MCF 10A (cell line): Measurements from ENCODE around the gene MRC1. TPM values are rescaled to one million over a fixed set of nuclear protein-coding genes. Genes with fewer than 3 reads are reported as not detected.

Source experiments
- BruUV-seq: library from RNA; stranded (reverse); fragments of 400-500 nt; replicated peaks from 2 replicates; lab custom pipeline; 2021; lab: Mats Ljungman, UMichigan
- CTCF ChIA-PET: fragments of 300-600 bp; sonication (Branson Sonifier 250); formaldehyde crosslinking; extraction: SDS; loops from one replicate; lab custom pipeline; 2021; ENCODE audit warnings: antibody characterized with exemption, inconsistent platforms; lab: Yijun Ruan, JAX
- POLR2A ChIA-PET: fragments of 300-600, 350-650 bp; sonication (Branson Sonifier 250); formaldehyde crosslinking; extraction: SDS; loops from one replicate; lab custom pipeline; 2020; ENCODE audit warnings: antibody characterized with exemption, inconsistent platforms; lab: Yijun Ruan, JAX
- DNase-seq: peaks from one replicate; pipeline ENCODE4 v3.0.0-alpha.2; 2018; ENCODE audit not compliant: unreplicated experiment
- H3K27ac Mint-ChIP-seq: one replicate; pipeline ENCODE4 v1.8.0; 2022; ENCODE audit warnings: mild to moderate bottlenecking, low read depth, mixed read lengths; ENCODE audit not compliant: unreplicated experiment
- H3K27me3 Mint-ChIP-seq: one replicate; pipeline ENCODE4 v1.8.0; 2022; ENCODE audit warnings: mixed read lengths; ENCODE audit not compliant: insufficient read depth, unreplicated experiment
- H3K36me3 Mint-ChIP-seq: one replicate; pipeline ENCODE4 v1.8.0; 2022; ENCODE audit warnings: mild to moderate bottlenecking, moderate library complexity, mixed read lengths; ENCODE audit not compliant: insufficient read depth, unreplicated experiment
- H3K4me1 Mint-ChIP-seq: one replicate; pipeline ENCODE4 v1.8.0; 2022; ENCODE audit warnings: mixed read lengths; ENCODE audit not compliant: insufficient read depth, unreplicated experiment
- H3K4me3 Mint-ChIP-seq: one replicate; pipeline ENCODE4 v1.8.0; 2022; ENCODE audit warnings: mild to moderate bottlenecking, moderate library complexity, mixed read lengths; ENCODE audit not compliant: unreplicated experiment
- H3K9me3 Mint-ChIP-seq: one replicate; pipeline ENCODE4 v1.8.0; 2022; ENCODE audit warnings: mixed read lengths; ENCODE audit not compliant: unreplicated experiment
- CTCF ChIP-seq: fragments of 200-600 bp; IDR thresholded peaks from one replicate; pipeline ENCODE4 v1.8.0; 2022; ENCODE audit warnings: antibody characterized with exemption, mild to moderate bottlenecking; ENCODE audit not compliant: unreplicated experiment
- intact Hi-C: fragments of 100-400 bp; cut with micrococcal nuclease; formaldehyde crosslinking; loops from 2 replicates; pipeline ENCODE4 v1.14.1; 2022
- total RNA-seq: library from RNA; stranded (reverse); gene quantifications from 2 replicates; pipeline ENCODE4 v1.2.3, GENCODE V29; 2022

The MRC1 gene
- total RNA-seq, 1 experiment from 2014 or later: not detected

DNA sequence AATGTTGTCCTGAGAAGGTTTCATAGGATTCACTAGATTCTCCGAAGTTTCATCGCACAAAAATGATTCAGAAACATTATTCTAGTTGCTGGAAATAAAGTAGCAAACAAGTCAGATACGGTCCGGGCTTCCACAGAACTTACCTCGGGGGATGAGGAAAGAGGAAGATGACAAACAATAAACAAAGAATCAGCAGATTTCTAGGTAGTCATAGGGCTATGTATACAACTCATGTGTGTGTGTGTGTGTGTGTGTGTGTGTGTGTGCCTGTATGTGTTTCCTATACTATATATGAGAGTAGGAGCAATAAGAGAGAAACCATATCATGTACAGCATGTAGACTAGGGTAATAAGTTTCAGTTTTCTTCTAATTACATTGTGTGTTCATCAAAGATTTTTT, 40.7 kb upstream of the MRC1 start:
- Mint-ChIP-seq H3K4me1 (no peaks in the 10 kb centered on the region), H3K27ac (no peak overlapping the region), H3K36me3 (no peaks in the 10 kb centered on the region), H3K4me3 (no peak overlapping the region), H3K9me3 (no peaks in the 10 kb centered on the region), H3K27me3 (no peaks in the 10 kb centered on the region)
- no TSS peak for BruUV-seq
- intact Hi-C loops: no loop called here
- no peak for TF ChIP-seq CTCF
- DNase-seq: no peak
- ChIA-PET POLR2A (no interaction called here), CTCF (no interaction called here)

DNA sequence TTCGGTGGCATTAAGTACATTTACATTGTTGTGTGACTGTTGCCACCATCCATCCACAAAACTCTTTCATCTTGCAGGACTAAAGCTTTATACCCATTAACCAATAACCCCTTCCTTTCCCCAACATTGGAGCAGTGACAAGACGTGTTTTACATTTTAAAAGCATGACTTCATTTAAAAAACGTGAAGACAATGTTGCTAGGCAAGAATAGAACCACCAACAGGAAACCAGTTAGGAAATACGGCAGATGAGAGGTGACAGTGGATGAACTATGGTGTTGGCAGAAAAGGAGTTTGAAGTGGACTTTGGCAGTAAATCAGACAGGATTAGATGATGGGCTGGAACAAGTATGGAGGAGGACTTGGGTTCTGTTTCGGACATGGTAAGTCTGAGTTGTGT, 40.2 kb upstream of the MRC1 start:
- POLR2A ChIA-PET: no interaction called here
- no peak for DNase-seq
- Mint-ChIP-seq H3K27ac (no peak overlapping the region), H3K27me3 (no peaks in the 10 kb centered on the region), H3K9me3 (no peaks in the 10 kb centered on the region), H3K4me3 (no peak overlapping the region), H3K4me1 (no peaks in the 10 kb centered on the region), H3K36me3 (no peaks in the 10 kb centered on the region)
- CTCF ChIA-PET: no interaction called here
- no peak for TF ChIP-seq CTCF
- intact Hi-C loops: no loop called here
- BruUV-seq: no TSS peak

DNA sequence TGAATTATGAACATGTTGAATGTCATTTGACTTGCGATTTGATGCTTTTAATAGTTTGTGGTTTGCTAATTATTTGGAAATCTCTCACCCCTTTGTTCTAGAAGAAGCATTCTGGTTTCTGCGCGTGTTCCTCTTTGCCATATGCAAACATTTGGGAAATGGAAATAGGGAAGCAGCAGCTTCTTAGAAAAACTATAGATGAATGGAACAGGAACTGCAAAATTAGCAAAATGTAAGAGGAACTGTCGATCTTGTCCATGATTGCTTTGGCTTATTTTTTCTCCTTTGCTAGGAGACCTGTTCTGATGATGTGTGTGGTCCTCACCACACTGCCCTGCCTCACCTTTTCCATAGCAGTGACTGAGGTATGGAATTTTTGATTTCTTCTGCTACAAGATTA, 38.1 kb upstream of the MRC1 start:
- Mint-ChIP-seq H3K36me3 (no peaks in the 10 kb centered on the region), H3K4me1 (no peaks in the 10 kb centered on the region), H3K27ac (no peak overlapping the region), H3K9me3 (no peaks in the 10 kb centered on the region), H3K4me3 (no peak overlapping the region), H3K27me3 (no peaks in the 10 kb centered on the region)
- intact Hi-C loops: no loop called here
- BruUV-seq: no TSS peak
- DNase-seq: no peak
- ChIA-PET POLR2A (no interaction called here), CTCF (no interaction called here)
- no peak for TF ChIP-seq CTCF

GRCh38 chr10:17779784-17780183, 29.4 kb upstream of the MRC1 start:
- Mint-ChIP-seq H3K4me1 (peaks cover 20% of the 10 kb centered on the region), H3K27ac (no peak overlapping the region), H3K4me3 (no peak overlapping the region), H3K36me3 (no peaks in the 10 kb centered on the region), H3K27me3 (no peaks in the 10 kb centered on the region), H3K9me3 (no peaks in the 10 kb centered on the region)
- ChIA-PET CTCF (interaction anchor here (1.2 kb wide), 1 partner anchor 17 kb away, joined by 3 read pairs; no protein-coding TSS in a partner anchor), POLR2A (interaction anchor here (0.7 kb wide), 1 partner anchor 136 kb away, joined by 4 read pairs; the partner anchor contains the start of gene STAM)
- no peak for DNase-seq
- BruUV-seq: no TSS peak
- intact Hi-C loops: no loop called here
- no peak for TF ChIP-seq CTCF
